A673 (cell line): ENCODE data around the gene AQP3. TPM values are rescaled to one million over a fixed set of nuclear protein-coding genes. Genes with fewer than 3 reads are reported as not detected.

Source experiments
- BruUV-seq: library from RNA; stranded (reverse); fragments of 400-500 nt; replicated peaks from 2 replicates; lab custom pipeline; 2021; lab: Mats Ljungman, UMichigan
- CTCF ChIA-PET: fragments of 300-600 bp; sonication (Branson Sonifier 250); formaldehyde crosslinking; loops from one replicate; lab custom pipeline; 2022; ENCODE audit warnings: antibody characterized with exemption; lab: Charles Lee
- POLR2A ChIA-PET: fragments of 300-600 bp; sonication (Branson Sonifier 250); formaldehyde crosslinking; loops from one replicate; lab custom pipeline; 2022; ENCODE audit warnings: antibody characterized with exemption; ENCODE audit not compliant: low non-redundant PET; lab: Charles Lee
- DNase-seq: peaks from one replicate; pipeline ENCODE4 v3.0.0-alpha.2; 2015; ENCODE audit warnings: low spot score
- H3K27ac ChIP-seq: fragments of 200-600 bp; sonication (generic); 2 replicates; pipeline ENCODE4 v1.5.1; 2016; ENCODE audit warnings: mixed run types, low read depth, mild to moderate bottlenecking, mixed read lengths, antibody characterized with exemption, low read length; ENCODE audit not compliant: poor library complexity, severe bottlenecking
- H3K27me3 ChIP-seq: fragments of 200-600 bp; sonication (generic); replicated peaks from 2 replicates; pipeline ENCODE4 v1.6.1; 2017; ENCODE audit warnings: mixed run types, low read depth, mild to moderate bottlenecking, mixed read lengths, antibody characterized with exemption, low read length; ENCODE audit not compliant: insufficient read depth, poor library complexity
- H3K36me3 ChIP-seq: fragments of 200-600 bp; sonication (generic); 2 replicates; pipeline ENCODE4 v1.6.1; 2016; ENCODE audit warnings: mixed run types, mild to moderate bottlenecking, mixed read lengths, antibody characterized with exemption, low read length; ENCODE audit not compliant: insufficient read depth, poor library complexity, severe bottlenecking
- H3K4me1 ChIP-seq: fragments of 200-600 bp; sonication (generic); 2 replicates; pipeline ENCODE4 v1.6.1; 2017; ENCODE audit warnings: mixed run types, mild to moderate bottlenecking, mixed read lengths, antibody characterized with exemption, low read length; ENCODE audit not compliant: insufficient read depth, poor library complexity, severe bottlenecking
- H3K4me3 ChIP-seq: fragments of 200-600 bp; sonication (generic); 2 replicates; pipeline ENCODE4 v1.5.1; 2016; ENCODE audit warnings: low read depth, mixed run types, mild to moderate bottlenecking, mixed read lengths, low read length; ENCODE audit not compliant: poor library complexity, severe bottlenecking
- H3K9me3 ChIP-seq: fragments of 200-600 bp; sonication (generic); 2 replicates; pipeline ENCODE4 v1.6.1; 2016; ENCODE audit warnings: mixed run types, low read depth, mild to moderate bottlenecking, mixed read lengths, antibody characterized with exemption, low read length; ENCODE audit not compliant: poor library complexity, severe bottlenecking
- EZH2 ChIP-seq: fragments of 200-600 bp; sonication (generic); IDR thresholded peaks from 2 replicates; pipeline ENCODE4 v1.6.1; 2017; ENCODE audit warnings: borderline replicate concordance, low read depth, mild to moderate bottlenecking, mixed read lengths, antibody characterized with exemption, low read length; ENCODE audit not compliant: poor library complexity, severe bottlenecking
- intact Hi-C: fragments of 100-400 bp; cut with micrococcal nuclease; formaldehyde crosslinking; loops from one replicate; pipeline ENCODE4 v1.10.0; 2022; ENCODE audit not compliant: unreplicated experiment
- total RNA-seq: library from RNA; stranded (reverse); gene quantifications from 2 replicates; pipeline ENCODE4 v1.2.3, GENCODE V29; 2021
- TF ChIP-seq, protein P1 (sequence below): fragments of 300-800, 200-600 bp; sonication (generic); conservative IDR thresholded peaks from 2 replicates; pipeline ENCODE4 v1.5.1; 2017; ENCODE audit warnings: low read depth, mild to moderate bottlenecking, antibody characterized with exemption, low read length, moderate library complexity, mixed read lengths

Gene AQP3
- total RNA-seq, 1 experiment from 2014 or later = 0.43 TPM

DNA sequence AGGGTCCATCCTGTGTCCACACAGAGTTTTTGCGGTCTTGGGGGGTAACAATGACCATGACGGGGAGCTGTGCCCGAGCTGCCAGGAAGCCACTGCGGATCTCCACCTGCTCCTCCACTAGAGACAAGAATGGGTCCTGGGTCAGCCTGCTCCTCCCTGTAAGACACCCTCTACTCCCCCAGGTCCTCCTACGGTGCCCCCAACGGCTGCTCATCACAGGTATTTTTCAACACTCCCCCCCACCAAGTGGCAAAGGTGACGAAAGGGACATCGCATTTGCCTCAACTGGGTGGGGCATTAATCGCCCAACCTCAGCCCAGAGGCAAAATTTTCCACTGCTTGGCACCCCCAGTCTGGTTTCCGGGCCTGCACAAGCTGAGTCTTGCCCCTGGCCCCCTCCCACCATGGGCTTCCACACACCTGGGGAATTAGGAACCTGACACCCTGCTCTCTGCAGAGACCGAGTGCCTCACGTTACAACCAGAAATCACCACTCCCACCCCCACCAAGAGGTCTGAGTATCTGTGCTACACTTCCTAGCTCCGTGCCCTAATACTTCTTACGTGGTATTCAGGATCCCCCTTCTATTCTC, 16.7 kb upstream of the AQP3 start:
- no peaks in the 10 kb centered on the region for H3K9me3 ChIP-seq
- no peak for DNase-seq
- POLR2A ChIA-PET = no interaction called here
- no peaks in the 10 kb centered on the region for H3K4me1 ChIP-seq
- CTCF ChIA-PET = no interaction called here
- H3K36me3 ChIP-seq = peaks cover 54% of the 10 kb centered on the region
- H3K27ac ChIP-seq = no peak overlapping the region
- intact Hi-C loops = no loop called here
- H3K27me3 ChIP-seq = no peaks in the 10 kb centered on the region
- no TSS peak for BruUV-seq
- no peak overlapping the region for H3K4me3 ChIP-seq
- TF ChIP-seq, protein P1, sequence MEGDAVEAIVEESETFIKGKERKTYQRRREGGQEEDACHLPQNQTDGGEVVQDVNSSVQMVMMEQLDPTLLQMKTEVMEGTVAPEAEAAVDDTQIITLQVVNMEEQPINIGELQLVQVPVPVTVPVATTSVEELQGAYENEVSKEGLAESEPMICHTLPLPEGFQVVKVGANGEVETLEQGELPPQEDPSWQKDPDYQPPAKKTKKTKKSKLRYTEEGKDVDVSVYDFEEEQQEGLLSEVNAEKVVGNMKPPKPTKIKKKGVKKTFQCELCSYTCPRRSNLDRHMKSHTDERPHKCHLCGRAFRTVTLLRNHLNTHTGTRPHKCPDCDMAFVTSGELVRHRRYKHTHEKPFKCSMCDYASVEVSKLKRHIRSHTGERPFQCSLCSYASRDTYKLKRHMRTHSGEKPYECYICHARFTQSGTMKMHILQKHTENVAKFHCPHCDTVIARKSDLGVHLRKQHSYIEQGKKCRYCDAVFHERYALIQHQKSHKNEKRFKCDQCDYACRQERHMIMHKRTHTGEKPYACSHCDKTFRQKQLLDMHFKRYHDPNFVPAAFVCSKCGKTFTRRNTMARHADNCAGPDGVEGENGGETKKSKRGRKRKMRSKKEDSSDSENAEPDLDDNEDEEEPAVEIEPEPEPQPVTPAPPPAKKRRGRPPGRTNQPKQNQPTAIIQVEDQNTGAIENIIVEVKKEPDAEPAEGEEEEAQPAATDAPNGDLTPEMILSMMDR = no peak
- no peak for TF ChIP-seq EZH2

DNA sequence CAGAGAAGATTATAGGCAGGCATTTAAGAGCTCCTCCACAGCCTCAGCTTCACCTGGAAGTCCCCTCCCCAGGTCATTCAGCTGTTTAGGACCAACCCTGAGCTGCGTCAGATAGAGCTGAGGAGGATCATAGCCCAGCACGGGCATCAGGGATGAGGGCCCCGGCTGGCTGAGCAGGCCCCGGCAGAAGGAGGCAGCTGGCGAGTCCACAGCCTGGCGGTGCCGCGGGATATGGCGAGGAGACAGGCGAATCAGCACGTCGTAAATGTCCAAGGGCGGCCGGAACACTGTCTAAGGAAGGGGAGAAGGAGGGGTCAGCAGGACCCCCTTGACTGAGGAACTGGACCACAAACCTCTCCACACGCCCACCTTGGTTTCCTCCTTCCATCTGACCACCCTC, 15.8 kb upstream of the AQP3 start:
- no peaks in the 10 kb centered on the region for H3K9me3 ChIP-seq
- no TSS peak for BruUV-seq
- H3K36me3 ChIP-seq = peaks cover 44% of the 10 kb centered on the region
- TF ChIP-seq, protein P1 = no peak
- TF ChIP-seq EZH2 = no peak
- POLR2A ChIA-PET = no interaction called here
- CTCF ChIA-PET = interaction anchor here (3.2 kb wide), 1 partner anchor 10 kb away, joined by 11 read pairs; no protein-coding TSS in a partner anchor
- DNase-seq = no peak
- intact Hi-C loops = no loop called here
- no peaks in the 10 kb centered on the region for H3K27me3 ChIP-seq
- H3K4me1 ChIP-seq = no peaks in the 10 kb centered on the region
- H3K4me3 ChIP-seq = no peak overlapping the region
- no peak overlapping the region for H3K27ac ChIP-seq

DNA sequence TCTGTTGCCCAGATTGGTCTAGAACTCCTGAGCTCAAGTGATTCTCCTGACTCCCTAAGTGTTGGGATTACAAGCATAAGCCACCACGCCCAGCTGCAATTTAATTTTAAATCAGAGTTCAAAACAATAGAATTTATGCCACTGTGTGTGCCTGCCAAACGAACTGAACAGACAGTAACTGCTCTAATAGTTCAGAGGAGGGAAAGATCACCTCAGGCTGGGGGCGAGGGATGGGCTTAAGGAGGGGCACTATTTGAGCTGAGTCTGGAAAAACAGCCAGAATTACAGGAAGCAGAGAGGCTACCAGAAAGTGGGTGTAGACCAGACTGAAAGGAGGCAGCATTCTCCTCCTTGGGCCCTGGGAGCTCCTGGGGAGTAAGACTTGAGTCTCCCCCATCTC, 14.1 kb upstream of the AQP3 start:
- Histone ChIP-seq H3K27ac (no peak overlapping the region), H3K9me3 (no peaks in the 10 kb centered on the region), H3K4me3 (no peak overlapping the region), H3K27me3 (no peaks in the 10 kb centered on the region), H3K4me1 (no peaks in the 10 kb centered on the region), H3K36me3 (peaks cover 30% of the 10 kb centered on the region)
- TF ChIP-seq EZH2 = no peak
- TF ChIP-seq, protein P1 = no peak
- TSS peak; percentile 17 for BruUV-seq
- CTCF ChIA-PET = interaction anchor here (3.2 kb wide), 1 partner anchor 9 kb away, joined by 11 read pairs; no protein-coding TSS in a partner anchor
- POLR2A ChIA-PET = no interaction called here
- DNase-seq = no peak
- intact Hi-C loops = no loop called here
